ENCODE measurements around the gene KRTAP10-1. TPM values are rescaled to one million over a fixed set of nuclear protein-coding genes. Genes with fewer than 3 reads are reported as not detected.

Gene KRTAP10-1
- total and polyA plus RNA-seq, 2 donors, result not detected

GRCh38 chr21:44531606-44532564, 8.1 kb downstream of the KRTAP10-1 start:
- Histone ChIP-seq H3K4me3 (ENCODE audit: low read length in 2 of 2) (no peak overlapping the region), H3K27ac (ENCODE audit: low read depth in 1 of 2, low read length in 1 of 2) (no peak overlapping the region), H3K9me3 (ENCODE audit: control insufficient read depth in 2 of 2, insufficient read depth in 1 of 2, low read length in 1 of 2) (no peaks in the 10 kb centered on the region), H3K36me3 (ENCODE audit: control insufficient read depth in 2 of 2, insufficient read depth in 2 of 2, low read length in 1 of 2) (no peaks in the 10 kb centered on the region), H3K27me3 (ENCODE audit: control insufficient read depth in 2 of 2, insufficient read depth in 1 of 2, low read length in 1 of 2) (peaks cover 0 to 2% of the 10 kb centered on the region in 2 donors), H3K4me1 (ENCODE audit: control insufficient read depth in 2 of 2, insufficient read depth in 2 of 2, low read length in 2 of 2) (no peaks in the 10 kb centered on the region)
- 88% methylated on average over 30 of the region's 30 CpGs for WGBS
- DNase-seq (ENCODE audit: low read depth in 6 of 9, low spot score in 9 of 9), result no peak

DNA sequence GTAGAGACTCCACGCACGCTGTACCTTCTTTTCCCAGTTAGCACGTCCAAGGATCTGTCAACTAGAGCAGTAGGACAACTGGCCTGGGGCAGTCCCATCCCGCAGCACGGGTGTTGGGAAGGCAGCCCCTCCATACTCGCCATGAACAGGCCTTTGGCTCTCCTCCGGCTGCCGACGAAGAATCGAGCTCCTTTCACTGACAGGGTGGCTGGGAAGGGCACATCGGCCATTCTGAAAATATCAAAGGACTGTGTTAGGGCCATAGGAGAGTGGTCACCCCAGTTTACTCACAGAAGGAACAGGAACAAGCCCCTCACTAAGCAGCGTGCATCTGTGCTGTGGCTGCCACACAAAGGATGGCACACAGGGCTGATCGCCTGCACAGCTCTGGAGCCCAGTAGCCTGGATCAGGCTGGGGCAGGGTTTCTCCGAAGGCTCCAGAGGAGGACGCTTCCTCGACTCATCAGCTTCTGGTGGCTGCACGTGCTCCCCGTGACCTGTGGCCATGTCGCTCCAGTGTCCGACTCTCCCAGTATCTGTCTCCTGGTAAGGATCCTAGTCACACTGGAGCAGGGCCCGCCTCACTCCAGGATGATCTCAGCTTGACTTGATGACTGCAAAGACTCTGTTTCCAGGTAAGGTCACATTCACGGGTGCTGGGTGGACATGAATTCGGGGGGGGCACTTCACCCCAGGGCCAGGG, 8.9 kb downstream of the KRTAP10-1 start:
- Histone ChIP-seq H3K36me3 (ENCODE audit: control insufficient read depth in 2 of 2, insufficient read depth in 2 of 2, low read length in 1 of 2) (no peaks in the 10 kb centered on the region), H3K27ac (ENCODE audit: low read depth in 1 of 2, low read length in 1 of 2) (no peak overlapping the region), H3K9me3 (ENCODE audit: control insufficient read depth in 2 of 2, insufficient read depth in 1 of 2, low read length in 1 of 2) (no peaks in the 10 kb centered on the region), H3K4me1 (ENCODE audit: control insufficient read depth in 2 of 2, insufficient read depth in 2 of 2, low read length in 2 of 2) (no peaks in the 10 kb centered on the region), H3K4me3 (ENCODE audit: low read length in 2 of 2) (no peak overlapping the region), H3K27me3 (ENCODE audit: control insufficient read depth in 2 of 2, insufficient read depth in 1 of 2, low read length in 1 of 2) (peaks cover 0 to 2% of the 10 kb centered on the region in 2 donors)
- 92% methylated on average over 23 of the region's 23 CpGs for WGBS
- no peak for DNase-seq (ENCODE audit: low read depth in 6 of 9, low spot score in 9 of 9)

DNA sequence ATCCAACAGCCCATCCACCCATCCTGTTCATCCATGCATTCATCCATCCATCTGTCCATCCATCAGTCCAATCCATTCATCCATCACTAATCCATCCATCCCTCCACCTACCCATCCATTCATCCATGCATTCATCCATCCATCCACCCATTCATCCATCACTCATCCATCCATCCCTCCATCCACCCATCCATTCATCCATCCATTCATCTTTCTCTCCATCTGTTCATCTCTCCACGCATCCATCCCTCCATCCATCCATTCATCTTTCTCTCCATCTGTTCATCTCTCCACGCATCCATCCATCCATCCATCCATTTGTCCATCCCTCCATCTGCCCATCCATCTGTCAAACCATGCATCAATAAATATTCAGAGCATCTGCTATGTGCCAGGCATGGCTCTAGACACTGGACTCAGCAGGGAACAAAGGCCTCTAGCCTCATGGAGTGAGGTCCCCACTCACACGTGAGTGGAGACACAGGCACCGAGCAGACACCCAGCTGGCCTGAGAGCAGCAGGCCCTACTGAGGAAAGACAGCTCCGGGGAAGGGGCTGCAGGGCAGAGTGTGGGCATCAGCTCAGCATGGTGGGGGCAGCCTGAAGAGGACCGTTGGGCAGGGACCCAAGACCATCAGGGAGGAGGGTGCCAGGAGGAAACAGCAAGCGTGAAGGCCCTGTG, 9.6 kb downstream of the KRTAP10-1 start:
- H3K9me3 ChIP-seq (ENCODE audit: control insufficient read depth in 2 of 2, insufficient read depth in 1 of 2, low read length in 1 of 2), result no peaks in the 10 kb centered on the region
- no peak overlapping the region for H3K27ac ChIP-seq (ENCODE audit: low read depth in 1 of 2, low read length in 1 of 2)
- 89% methylated on average over 7 of the region's 7 CpGs for WGBS
- no peaks in the 10 kb centered on the region for H3K36me3 ChIP-seq (ENCODE audit: control insufficient read depth in 2 of 2, insufficient read depth in 2 of 2, low read length in 1 of 2)
- no peaks in the 10 kb centered on the region for H3K4me1 ChIP-seq (ENCODE audit: control insufficient read depth in 2 of 2, insufficient read depth in 2 of 2, low read length in 2 of 2)
- no peak for DNase-seq (ENCODE audit: low read depth in 6 of 9, low spot score in 9 of 9)
- H3K27me3 ChIP-seq (ENCODE audit: control insufficient read depth in 2 of 2, insufficient read depth in 1 of 2, low read length in 1 of 2), result no peaks in the 10 kb centered on the region
- no peak overlapping the region for H3K4me3 ChIP-seq (ENCODE audit: low read length in 2 of 2)

DNA sequence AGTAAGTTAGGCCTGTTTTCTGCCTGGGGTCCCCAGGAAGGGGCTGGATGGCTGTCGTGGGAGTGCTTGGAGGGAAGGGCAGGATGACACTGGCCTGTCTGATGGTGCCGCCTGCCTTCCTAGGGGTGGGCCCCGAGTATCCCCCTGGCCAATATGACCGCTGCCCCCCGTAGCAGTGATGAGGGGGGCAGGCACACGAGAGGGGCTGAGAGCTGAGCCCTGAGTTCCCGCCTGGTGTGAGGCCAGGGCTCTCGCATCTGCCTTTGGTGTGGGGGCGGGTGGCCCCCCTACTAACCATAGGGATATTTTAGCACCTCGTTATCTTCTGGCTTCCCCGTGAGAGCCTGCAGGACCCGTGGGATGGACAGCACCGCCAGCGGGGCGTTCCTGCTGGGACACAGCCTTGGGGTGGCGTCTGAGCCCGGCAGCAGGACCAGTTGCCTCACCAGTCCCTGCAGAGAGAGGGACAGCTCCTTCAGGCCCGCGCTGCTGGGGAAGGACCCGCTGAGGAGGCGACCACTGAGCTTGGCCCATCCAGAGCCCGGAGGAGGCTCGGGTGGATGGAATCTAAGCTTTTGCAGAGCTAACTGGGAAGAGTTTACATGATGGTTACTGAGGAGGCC, 10.4 kb downstream of the KRTAP10-1 start:
- no peak for DNase-seq (ENCODE audit: low read depth in 6 of 9, low spot score in 9 of 9)
- Histone ChIP-seq H3K27me3 (ENCODE audit: control insufficient read depth in 2 of 2, insufficient read depth in 1 of 2, low read length in 1 of 2) (no peaks in the 10 kb centered on the region), H3K36me3 (ENCODE audit: control insufficient read depth in 2 of 2, insufficient read depth in 2 of 2, low read length in 1 of 2) (no peaks in the 10 kb centered on the region), H3K27ac (ENCODE audit: low read depth in 1 of 2, low read length in 1 of 2) (no peak overlapping the region), H3K9me3 (ENCODE audit: control insufficient read depth in 2 of 2, insufficient read depth in 1 of 2, low read length in 1 of 2) (no peaks in the 10 kb centered on the region), H3K4me3 (ENCODE audit: low read length in 2 of 2) (no peak overlapping the region), H3K4me1 (ENCODE audit: control insufficient read depth in 2 of 2, insufficient read depth in 2 of 2, low read length in 2 of 2) (no peaks in the 10 kb centered on the region)
- WGBS, result 91% methylated on average over 23 of the region's 23 CpGs

DNA sequence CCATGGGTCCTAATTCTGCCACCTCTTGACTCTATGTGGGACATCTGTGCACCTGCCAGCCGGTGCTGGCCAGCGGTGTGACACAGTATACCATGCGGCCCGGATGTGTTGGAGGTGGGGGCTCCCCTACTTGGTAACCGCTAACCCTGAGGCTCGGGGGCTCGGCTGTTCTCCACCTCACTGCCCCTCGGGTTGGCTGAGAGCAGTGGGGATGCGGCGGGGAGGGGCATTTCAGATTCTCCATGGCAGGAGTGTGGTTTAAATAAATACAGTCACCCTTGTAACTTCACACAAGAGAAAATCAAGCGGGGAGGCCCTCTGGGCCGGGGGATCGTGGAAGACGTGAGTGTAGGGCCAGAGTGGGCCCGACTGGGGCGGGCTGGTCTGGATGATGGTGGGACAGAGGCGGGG, 11.0 kb downstream of the KRTAP10-1 start:
- Histone ChIP-seq H3K4me1 (ENCODE audit: control insufficient read depth in 2 of 2, insufficient read depth in 2 of 2, low read length in 2 of 2) (no peaks in the 10 kb centered on the region), H3K4me3 (ENCODE audit: low read length in 2 of 2) (no peak overlapping the region), H3K27ac (ENCODE audit: low read depth in 1 of 2, low read length in 1 of 2) (no peak overlapping the region), H3K27me3 (ENCODE audit: control insufficient read depth in 2 of 2, insufficient read depth in 1 of 2, low read length in 1 of 2) (no peaks in the 10 kb centered on the region), H3K9me3 (ENCODE audit: control insufficient read depth in 2 of 2, insufficient read depth in 1 of 2, low read length in 1 of 2) (no peaks in the 10 kb centered on the region), H3K36me3 (ENCODE audit: control insufficient read depth in 2 of 2, insufficient read depth in 2 of 2, low read length in 1 of 2) (no peaks in the 10 kb centered on the region)
- DNase-seq (ENCODE audit: low read depth in 6 of 9, low spot score in 9 of 9), result no peak
- 96% methylated on average over 17 of the region's 17 CpGs for WGBS

GRCh38 chr21:44528634-44528995, 11.4 kb downstream of the KRTAP10-1 start:
- Histone ChIP-seq H3K4me3 (ENCODE audit: low read length in 2 of 2) (no peak overlapping the region), H3K9me3 (ENCODE audit: control insufficient read depth in 2 of 2, insufficient read depth in 1 of 2, low read length in 1 of 2) (no peaks in the 10 kb centered on the region), H3K27me3 (ENCODE audit: control insufficient read depth in 2 of 2, insufficient read depth in 1 of 2, low read length in 1 of 2) (no peaks in the 10 kb centered on the region), H3K36me3 (ENCODE audit: control insufficient read depth in 2 of 2, insufficient read depth in 2 of 2, low read length in 1 of 2) (no peaks in the 10 kb centered on the region), H3K27ac (ENCODE audit: low read depth in 1 of 2, low read length in 1 of 2) (no peak overlapping the region), H3K4me1 (ENCODE audit: control insufficient read depth in 2 of 2, insufficient read depth in 2 of 2, low read length in 2 of 2) (no peaks in the 10 kb centered on the region)
- DNase-seq (ENCODE audit: low read depth in 6 of 9, low spot score in 9 of 9), result no peak
- 89% methylated on average over 10 of the region's 10 CpGs for WGBS

DNA sequence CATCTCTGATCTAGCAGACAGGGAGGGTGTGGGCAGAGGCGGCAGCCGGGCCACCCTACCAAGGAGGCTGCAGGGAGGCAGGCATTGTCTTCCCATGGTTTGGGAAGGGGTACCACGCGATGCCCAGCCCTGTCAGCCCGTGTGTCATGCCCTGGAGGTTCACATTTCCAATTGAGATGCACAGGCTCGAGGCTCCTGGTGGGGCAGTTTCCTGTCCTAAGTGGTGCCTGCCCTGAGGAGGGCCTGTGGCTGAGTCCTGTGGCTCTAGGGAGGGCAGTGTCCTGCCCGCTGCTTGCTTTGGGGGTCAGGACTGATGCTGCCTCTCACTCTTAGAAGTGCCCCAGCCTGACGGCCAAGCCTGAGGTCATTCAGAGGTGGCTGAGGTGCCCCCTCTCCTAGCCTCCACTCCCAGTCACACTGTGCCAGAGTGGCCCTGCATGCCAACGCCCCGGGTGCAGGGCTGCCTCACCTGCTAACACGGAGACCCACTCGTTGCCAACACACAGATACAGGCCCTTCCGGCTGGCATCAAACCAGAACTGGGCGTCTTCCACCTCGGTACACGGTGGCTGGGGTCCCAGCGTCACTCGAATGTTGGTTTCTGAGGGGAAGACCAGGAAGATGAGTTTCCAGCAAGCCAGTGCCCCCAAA, 11.9 kb downstream of the KRTAP10-1 start:
- H3K4me3 ChIP-seq (ENCODE audit: low read length in 2 of 2), result no peak overlapping the region
- no peaks in the 10 kb centered on the region for H3K27me3 ChIP-seq (ENCODE audit: control insufficient read depth in 2 of 2, insufficient read depth in 1 of 2, low read length in 1 of 2)
- H3K36me3 ChIP-seq (ENCODE audit: control insufficient read depth in 2 of 2, insufficient read depth in 2 of 2, low read length in 1 of 2), result no peaks in the 10 kb centered on the region
- no peaks in the 10 kb centered on the region for H3K4me1 ChIP-seq (ENCODE audit: control insufficient read depth in 2 of 2, insufficient read depth in 2 of 2, low read length in 2 of 2)
- H3K27ac ChIP-seq (ENCODE audit: low read depth in 1 of 2, low read length in 1 of 2), result no peak overlapping the region
- no peaks in the 10 kb centered on the region for H3K9me3 ChIP-seq (ENCODE audit: control insufficient read depth in 2 of 2, insufficient read depth in 1 of 2, low read length in 1 of 2)
- WGBS, result 91% methylated on average over 18 of the region's 18 CpGs
- DNase-seq (ENCODE audit: low read depth in 6 of 9, low spot score in 9 of 9), result no peak

- no peak overlapping the region for H3K4me3 ChIP-seq (ENCODE audit: low read length in 2 of 2)
- no peak for DNase-seq (ENCODE audit: low read depth in 6 of 9, low spot score in 9 of 9)
- H3K27ac ChIP-seq (ENCODE audit: low read depth in 1 of 2, low read length in 1 of 2), result no peak overlapping the region
- H3K4me1 ChIP-seq (ENCODE audit: control insufficient read depth in 2 of 2, insufficient read depth in 2 of 2, low read length in 2 of 2), result no peaks in the 10 kb centered on the region
- H3K27me3 ChIP-seq (ENCODE audit: control insufficient read depth in 2 of 2, insufficient read depth in 1 of 2, low read length in 1 of 2), result no peaks in the 10 kb centered on the region
- no peaks in the 10 kb centered on the region for H3K9me3 ChIP-seq (ENCODE audit: control insufficient read depth in 2 of 2, insufficient read depth in 1 of 2, low read length in 1 of 2)
- WGBS, result 93% methylated on average over 37 of the region's 37 CpGs
- no peaks in the 10 kb centered on the region for H3K36me3 ChIP-seq (ENCODE audit: control insufficient read depth in 2 of 2, insufficient read depth in 2 of 2, low read length in 1 of 2)
Observed at GRCh38 chr21:44527156-44527982, 12.6 kb downstream of the KRTAP10-1 start.
